HEK293 (cell line): ENCODE results near the gene TCF7L1.

Source experiments
- CTCF ChIA-PET: fragments of 350-600 bp; formaldehyde crosslinking; extraction: SDS; loops from one replicate; lab custom pipeline; 2021; ENCODE audit warnings: antibody characterized with exemption; lab: Yijun Ruan, JAX
- POLR2A ChIA-PET: fragments of 300-600 bp; formaldehyde crosslinking; extraction: SDS; loops from one replicate; lab custom pipeline; 2020; ENCODE audit warnings: antibody characterized with exemption, inconsistent platforms; lab: Yijun Ruan, JAX
- H3K27ac ChIP-seq: fragments of 200-500 bp; sonication (Bioruptor generic); 2 replicates; pipeline ENCODE4 v1.5.1; 2014; ENCODE audit warnings: low read depth, low read length, control low read depth, inconsistent platforms; ENCODE audit errors: extremely low read depth
- H3K36me3 ChIP-seq, 2 experiments: fragments of 200-500 bp in 1 of 2; sonication (Bioruptor generic) in 1 of 2; 1 replicate in 1 of 2; 2 replicates in 1 of 2; pipeline ENCODE4 v1.5.1; 2014 to 2017; ENCODE audit warnings: inconsistent platforms in 2 of 2, low read length in 2 of 2; ENCODE audit not compliant: control insufficient read depth in 2 of 2, insufficient read depth in 1 of 2
- H3K4me1 ChIP-seq: fragments of 200-500 bp; sonication (Bioruptor generic); 2 replicates; pipeline ENCODE4 v1.5.1; 2014; ENCODE audit warnings: mild to moderate bottlenecking, low read length, inconsistent platforms; ENCODE audit not compliant: control insufficient read depth, insufficient read depth
- H3K4me3 ChIP-seq: 2 replicates; pipeline ENCODE4 v1.5.1; 2011; ENCODE audit warnings: low read depth, mild to moderate bottlenecking, control low read depth, low read length, moderate library complexity
- H3K9me3 ChIP-seq: fragments of 200-500 bp; sonication (Bioruptor generic); 2 replicates; pipeline ENCODE4 v1.5.1; 2014; ENCODE audit warnings: low read depth, low read length, inconsistent platforms; ENCODE audit not compliant: control insufficient read depth, insufficient read depth
- CTCF ChIP-seq: fragments of 450-650 bp; formaldehyde crosslinking; IDR thresholded peaks from 2 replicates; pipeline ENCODE4 v1.5.1; 2016; ENCODE audit warnings: missing biosample characterization, missing genetic modification characterization
- ZSCAN30 ChIP-seq: fragments of 450-650 bp; IDR thresholded peaks from 2 replicates; pipeline ENCODE4 v1.5.1; 2018; ENCODE audit warnings: missing biosample characterization, mild to moderate bottlenecking, missing genetic modification characterization, moderate library complexity

Gene TCF7L1

GRCh38 chr2:85357736-85358135 is 224.5 kb downstream of the TCF7L1 start:
- Histone ChIP-seq H3K27ac (no peak overlapping the region), H3K36me3 (peaks cover 31 to 52% of the 10 kb centered on the region in 2 experiments), H3K4me1 (no peaks in the 10 kb centered on the region; the same call in 1 of the 2 replicates), H3K9me3 (no peaks in the 10 kb centered on the region), H3K4me3 (no peak overlapping the region)
- ChIA-PET POLR2A (interaction anchor here (0.6 to 0.8 kb wide), 2 partner anchors 12 to 300 kb away, joined by 3 to 4 read pairs; no protein-coding TSS in a partner anchor), CTCF (interaction anchor here (1.0 kb wide), 1 partner anchor 279 kb away, joined by 3 read pairs; no protein-coding TSS in a partner anchor)
- TF ChIP-seq ZSCAN30, result no peak
- no peak for TF ChIP-seq CTCF
